Activated CD4-positive, alpha-beta T cell treated with anti-CD3 and anti-CD28 coated beads, Interleukin-2, amount 50 U/mL, for 24 hours (primary cell): Measurements from ENCODE around the gene TEX54.
A peak's percentile ranks its signal among the peaks of the same experiment; 100 is the strongest.
"Not testable (repeated sequence)": the region's sequence is repeated elsewhere in the genome, so short reads cannot be mapped to it uniquely, and the experiment has no call there.

Source experiments
- DNase-seq, 2 donors: peaks; one replicate each; pipeline ENCODE4 v3.0.0-alpha.2; 2020; ENCODE audit warnings: low read depth in 1 of 2, low spot score in 1 of 2

Gene TEX54

GRCh38 chr11:62832336-62833234 lies at the start of gene TEX54:
Gene TEX54 (minus strand): TSS chr11:62832841.
- DNase-seq = no peak

GRCh38 chr11:62882431-62882749 lies 49.7 kb upstream of the TEX54 start:
- no peak for DNase-seq

GRCh38 chr11:62881579-62882430 lies 49.2 kb upstream of the TEX54 start:
- peak; percentile 89 to 94 for DNase-seq

GRCh38 chr11:62880803-62881578 lies 48.4 kb upstream of the TEX54 start, which contains the start of gene SLC3A2:
Gene SLC3A2 (plus strand): TSS chr11:62880896. CDS start chr11:62881024, 128 bp downstream.
- DNase-seq = peak; percentile 77 to 78

- DNase-seq = peak in 1 of 2 donors; percentile 24
Measured at GRCh38 chr11:62880231-62880802, 47.7 kb upstream of the TEX54 start.

GRCh38 chr11:62879235-62879978 lies 46.8 kb upstream of the TEX54 start:
- no peak for DNase-seq

GRCh38 chr11:62876712-62877111 lies 44.1 kb upstream of the TEX54 start:
- no peak for DNase-seq

GRCh38 chr11:62875698-62876478 lies 43.2 kb upstream of the TEX54 start:
- no peak for DNase-seq

GRCh38 chr11:62874851-62875250 lies 42.2 kb upstream of the TEX54 start:
- DNase-seq = no peak

- DNase-seq = no peak
Measured at GRCh38 chr11:62865635-62866034, 33.0 kb upstream of the TEX54 start.

GRCh38 chr11:62863687-62864335 lies 31.2 kb upstream of the TEX54 start:
- no peak for DNase-seq

- DNase-seq = not testable (repeated sequence)
Measured at GRCh38 chr11:62861564-62862192, 29.0 kb upstream of the TEX54 start.

- no peak for DNase-seq
Measured at GRCh38 chr11:62860835-62861563, 28.4 kb upstream of the TEX54 start.

- not testable (repeated sequence) for DNase-seq
Measured at GRCh38 chr11:62859281-62859703, 26.7 kb upstream of the TEX54 start.

GRCh38 chr11:62858201-62858600 lies 25.6 kb upstream of the TEX54 start:
- DNase-seq = no peak

GRCh38 chr11:62857541-62857982 lies 24.9 kb upstream of the TEX54 start:
- DNase-seq = no peak

- no peak for DNase-seq
Measured at GRCh38 chr11:62856333-62856895, 23.8 kb upstream of the TEX54 start.
